Measurements from ENCODE around the gene ACD.

DNA sequence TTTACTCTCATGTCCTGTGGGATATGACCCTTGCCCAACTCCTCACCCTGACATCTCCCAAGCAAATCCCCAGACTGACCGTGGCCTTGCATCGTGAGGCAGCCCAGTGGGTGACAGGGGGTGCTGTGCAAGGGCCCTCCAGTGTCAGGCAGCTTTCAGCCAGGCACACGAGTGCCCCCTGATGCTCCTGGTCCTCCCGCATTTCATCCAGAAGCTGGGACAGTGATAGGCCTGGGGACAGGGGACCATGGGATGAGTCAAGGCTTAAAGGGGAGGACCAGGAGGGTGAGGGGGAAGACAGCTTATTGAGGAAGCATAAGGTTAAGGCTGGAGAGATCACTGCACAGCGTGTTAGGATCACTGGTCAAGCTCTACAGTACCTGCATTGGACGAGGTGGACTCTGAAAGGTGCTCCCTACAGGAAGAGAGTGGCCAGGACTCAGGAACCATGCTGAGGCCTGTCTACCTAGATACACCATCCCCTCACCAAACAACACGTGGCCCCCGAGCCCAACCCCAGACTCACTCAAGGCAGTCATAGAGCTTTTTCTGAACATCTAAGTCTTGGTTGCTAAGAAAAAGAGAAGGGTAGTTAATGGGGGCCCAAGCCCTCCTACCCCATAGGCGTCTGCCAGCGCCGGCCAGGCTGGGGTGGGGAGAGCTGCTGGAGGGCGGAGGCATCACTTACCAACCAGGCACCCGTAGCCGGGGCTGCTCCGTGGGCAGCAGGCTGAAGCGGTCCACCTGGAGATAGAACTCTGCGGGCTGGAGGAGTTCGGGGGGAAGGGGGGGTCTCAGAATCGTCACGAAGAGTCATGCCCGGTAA is 998 bp downstream of the ACD start:
- TF ChIP-seq POLR2A (IDR thresholded peaks at IDR 0.05; ENCODE audit: low read depth, low read length) (no peak), POLR2AphosphoS5 (IDR thresholded peaks at IDR 0.05; ENCODE audit: low read depth, low read length) (no peak), TAF1 (IDR thresholded peaks at IDR 0.05; ENCODE audit: low read depth, low read length) (no peak), POU2F2 (IDR thresholded peaks at IDR 0.05; ENCODE audit: low read depth, low read length) (no peak), PAX5 (IDR thresholded peaks at IDR 0.05; ENCODE audit: insufficient read depth, low read length, severe bottlenecking) (no peak), SPI1 (IDR thresholded peaks at IDR 0.05; ENCODE audit: low read depth, low read length) (no peak)
